Raji (cell line): ENCODE measurements around the gene EP300.

ENCODE experiments used
- POLR2A ChIP-seq: IDR thresholded peaks from 2 replicates; pipeline ENCODE4 v1.6.1; 2011; ENCODE audit warnings: low read depth, low read length, control low read depth; ENCODE audit not compliant: insufficient read depth

EP300 gene

GRCh38 chr22:41128606-41129005 lies 36.2 kb downstream of the EP300 start:
- TF ChIP-seq POLR2A: no peak

DNA sequence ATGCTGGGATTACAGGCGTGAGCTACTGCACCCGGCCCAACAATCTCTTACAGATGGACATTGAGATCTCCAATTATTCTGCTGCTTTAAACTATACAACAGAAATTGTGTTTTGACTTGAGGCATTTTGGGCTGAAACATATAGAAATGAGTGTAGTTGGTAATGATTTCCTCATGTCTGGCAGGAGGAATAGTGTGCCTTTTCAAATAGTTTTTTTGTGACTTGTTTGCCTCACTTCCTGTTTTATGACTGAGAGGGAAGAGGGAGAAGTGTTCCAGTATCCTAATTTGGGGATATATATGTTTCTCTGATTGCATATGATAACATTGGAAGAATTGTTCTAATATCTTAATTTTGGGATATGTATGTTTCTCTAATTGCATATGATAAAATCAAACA lies 40.2 kb downstream of the EP300 start:
- no peak for TF ChIP-seq POLR2A

- no peak for TF ChIP-seq POLR2A
Measured at GRCh38 chr22:41140365-41140957, 48.1 kb downstream of the EP300 start.

DNA sequence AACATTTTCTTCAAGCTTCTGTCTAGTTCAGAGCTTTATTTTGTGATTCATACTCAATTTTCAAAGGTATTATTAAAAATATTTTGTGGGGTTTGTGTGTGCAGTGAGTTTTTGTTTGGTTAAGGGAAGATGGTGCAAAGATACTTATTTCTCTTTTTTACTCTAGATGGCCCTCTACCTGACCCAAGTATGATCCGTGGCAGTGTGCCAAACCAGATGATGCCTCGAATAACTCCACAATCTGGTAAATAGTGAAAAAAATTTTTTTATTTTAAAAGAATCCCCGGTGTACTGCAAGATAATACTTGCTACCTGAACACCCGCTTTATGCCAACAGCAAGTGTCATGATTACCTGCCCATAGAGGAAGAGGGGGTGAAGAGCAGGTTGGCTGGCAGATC lies 54.2 kb downstream of the EP300 start:
- no peak for TF ChIP-seq POLR2A

- no peak for TF ChIP-seq POLR2A
Measured at GRCh38 chr22:41147722-41148121, 55.3 kb downstream of the EP300 start.

- no peak for TF ChIP-seq POLR2A
Measured at GRCh38 chr22:41152902-41153301, 60.5 kb downstream of the EP300 start.

DNA sequence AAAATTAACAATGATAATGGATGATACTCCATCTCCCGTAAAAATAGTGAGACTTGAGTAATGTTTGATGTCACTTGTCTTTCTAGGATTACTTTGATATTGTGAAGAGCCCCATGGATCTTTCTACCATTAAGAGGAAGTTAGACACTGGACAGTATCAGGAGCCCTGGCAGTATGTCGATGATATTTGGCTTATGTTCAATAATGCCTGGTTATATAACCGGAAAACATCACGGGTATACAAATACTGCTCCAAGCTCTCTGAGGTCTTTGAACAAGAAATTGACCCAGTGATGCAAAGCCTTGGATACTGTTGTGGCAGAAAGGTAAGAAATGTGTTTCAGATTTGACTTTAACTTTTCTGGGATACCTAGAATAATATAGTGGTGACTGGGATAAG lies 64.7 kb downstream of the EP300 start:
- TF ChIP-seq POLR2A: no peak

DNA sequence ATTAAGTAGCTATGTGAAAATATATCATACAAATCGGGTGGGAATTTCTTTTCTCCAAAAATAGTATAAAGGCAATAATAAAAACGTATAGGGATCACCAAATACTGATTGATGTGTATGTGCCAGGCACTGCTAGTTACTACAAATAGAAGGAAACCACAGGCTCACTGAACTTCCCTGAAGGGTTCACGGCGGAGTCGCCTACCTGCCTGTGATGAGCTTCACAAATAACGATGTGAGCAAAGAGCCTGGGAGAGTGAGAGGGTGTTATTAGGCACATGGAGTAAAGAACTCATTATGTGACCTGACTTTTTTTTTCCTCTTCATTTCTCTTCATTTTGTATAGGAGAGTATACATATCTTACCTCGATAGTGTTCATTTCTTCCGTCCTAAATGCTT lies 76.8 kb downstream of the EP300 start:
- no peak for TF ChIP-seq POLR2A

GRCh38 chr22:41171996-41172395 lies 79.6 kb downstream of the EP300 start:
- TF ChIP-seq POLR2A: no peak

DNA sequence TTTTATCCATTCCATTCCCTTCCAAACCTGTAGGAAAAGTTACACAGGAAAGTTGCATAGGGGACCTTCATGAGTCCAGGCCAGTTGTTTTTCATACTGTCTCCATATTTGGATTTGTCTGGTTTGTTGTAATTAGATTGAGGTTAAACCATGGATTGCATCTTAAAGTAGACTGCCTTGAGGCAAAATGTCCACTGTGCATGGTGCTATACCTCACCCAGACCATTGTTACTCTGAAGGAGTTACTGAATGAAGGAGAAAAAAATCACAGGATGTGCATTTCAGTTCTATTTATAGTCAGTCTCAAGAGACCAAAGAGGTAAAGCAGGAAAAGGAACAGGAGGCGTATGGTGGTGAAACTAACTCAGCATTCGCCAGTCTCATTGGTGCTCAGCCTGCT lies 83.2 kb downstream of the EP300 start:
- TF ChIP-seq POLR2A: no peak

- TF ChIP-seq POLR2A: no peak
Measured at GRCh38 chr22:41177040-41177621, 84.7 kb downstream of the EP300 start.

- no peak for TF ChIP-seq POLR2A
Measured at GRCh38 chr22:41177622-41178424, 85.4 kb downstream of the EP300 start.

DNA sequence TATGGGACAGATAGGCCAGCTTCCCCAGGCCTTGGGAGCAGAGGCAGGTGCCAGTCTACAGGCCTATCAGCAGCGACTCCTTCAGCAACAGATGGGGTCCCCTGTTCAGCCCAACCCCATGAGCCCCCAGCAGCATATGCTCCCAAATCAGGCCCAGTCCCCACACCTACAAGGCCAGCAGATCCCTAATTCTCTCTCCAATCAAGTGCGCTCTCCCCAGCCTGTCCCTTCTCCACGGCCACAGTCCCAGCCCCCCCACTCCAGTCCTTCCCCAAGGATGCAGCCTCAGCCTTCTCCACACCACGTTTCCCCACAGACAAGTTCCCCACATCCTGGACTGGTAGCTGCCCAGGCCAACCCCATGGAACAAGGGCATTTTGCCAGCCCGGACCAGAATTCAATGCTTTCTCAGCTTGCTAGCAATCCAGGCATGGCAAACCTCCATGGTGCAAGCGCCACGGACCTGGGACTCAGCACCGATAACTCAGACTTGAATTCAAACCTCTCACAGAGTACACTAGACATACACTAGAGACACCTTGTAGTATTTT lies 86.1 kb downstream of the EP300 start:
- no peak for TF ChIP-seq POLR2A

- TF ChIP-seq POLR2A: no peak
Measured at GRCh38 chr22:41180926-41181325, 88.5 kb downstream of the EP300 start.

GRCh38 chr22:41181349-41182241 lies 89.2 kb downstream of the EP300 start:
- no peak for TF ChIP-seq POLR2A
